GM18858 (cell line): ENCODE data around the gene OR8D2.
"Not testable (repeated sequence)": the region's sequence is repeated elsewhere in the genome, so short reads cannot be mapped to it uniquely, and the experiment has no call there.

Experiments used
- ATAC-seq: cut with Tn5 transposase; IDR thresholded peaks from one replicate; pipeline ENCODE4 v1.9.1; 2021; ENCODE audit not compliant: unreplicated experiment

OR8D2 gene

DNA sequence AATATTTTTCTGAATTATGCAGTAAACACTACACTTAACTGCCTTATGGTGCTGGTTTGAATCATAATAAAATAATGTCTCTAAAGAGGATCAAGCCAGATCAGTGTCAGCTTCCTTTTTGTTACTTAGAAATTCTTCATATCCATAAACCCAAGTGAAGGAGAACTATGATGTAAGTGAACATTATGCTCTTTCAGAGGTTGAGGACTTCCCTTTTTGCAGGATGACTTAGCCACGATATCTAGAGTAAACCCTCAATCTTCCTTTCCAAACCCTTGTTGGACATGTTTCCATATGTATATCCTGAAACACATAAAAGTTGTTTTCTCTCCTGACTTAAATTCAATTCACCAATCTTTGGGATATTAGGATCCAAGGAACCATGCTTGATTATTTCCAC, 25.3 kb downstream of the OR8D2 start:
- no peak for ATAC-seq

DNA sequence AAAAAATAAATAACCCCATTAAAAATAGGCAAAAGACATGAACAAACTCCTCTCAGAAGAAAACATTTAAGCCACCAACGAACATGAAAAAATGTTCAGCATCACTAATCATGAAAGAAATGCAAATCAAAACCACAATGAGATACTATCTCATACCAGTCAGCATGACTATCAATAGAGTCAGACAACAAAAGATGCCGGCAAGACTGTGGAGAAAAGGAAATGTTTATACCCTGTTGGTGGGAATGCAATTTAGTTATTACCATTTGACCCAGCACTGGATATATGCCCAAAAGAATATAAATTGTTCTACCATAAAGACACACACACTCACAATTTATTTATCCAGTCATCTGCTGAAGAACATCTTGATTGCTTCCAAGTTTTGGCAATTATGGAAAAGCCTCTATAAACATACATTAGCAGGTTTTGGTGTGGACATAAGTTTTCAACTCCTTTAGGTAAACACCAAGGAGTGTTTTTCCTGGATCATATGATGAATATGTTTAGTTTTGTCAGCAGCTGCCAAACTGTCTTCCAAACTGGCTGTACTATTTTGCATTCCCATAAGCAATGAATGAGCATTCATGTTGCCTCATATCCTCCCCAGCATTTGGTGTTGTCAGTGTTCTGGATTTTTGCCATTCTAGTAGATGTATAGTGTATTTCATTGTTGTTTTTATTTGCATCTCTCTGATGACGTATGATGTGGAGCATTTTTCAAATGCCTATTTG, 34.2 kb downstream of the OR8D2 start:
- no peak for ATAC-seq

DNA sequence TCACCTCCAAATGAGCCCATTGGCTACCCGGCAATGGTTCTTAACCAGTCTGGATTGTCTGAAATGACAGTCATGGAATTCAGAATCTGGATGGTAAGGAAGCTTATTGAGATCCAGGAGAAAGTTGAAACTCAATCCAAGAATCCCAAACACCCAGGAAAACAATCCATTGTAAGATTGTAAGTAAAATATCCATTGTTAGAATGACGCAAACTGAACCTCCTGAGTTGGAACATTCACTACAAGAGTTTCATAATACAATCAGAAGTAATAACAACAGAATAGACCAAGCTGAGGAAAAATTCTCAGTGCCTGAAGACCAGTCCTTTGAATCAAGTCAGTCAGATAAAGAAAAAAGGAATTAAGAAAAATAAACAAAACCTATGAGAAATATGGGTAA, 41.7 kb downstream of the OR8D2 start:
- ATAC-seq = no peak

DNA sequence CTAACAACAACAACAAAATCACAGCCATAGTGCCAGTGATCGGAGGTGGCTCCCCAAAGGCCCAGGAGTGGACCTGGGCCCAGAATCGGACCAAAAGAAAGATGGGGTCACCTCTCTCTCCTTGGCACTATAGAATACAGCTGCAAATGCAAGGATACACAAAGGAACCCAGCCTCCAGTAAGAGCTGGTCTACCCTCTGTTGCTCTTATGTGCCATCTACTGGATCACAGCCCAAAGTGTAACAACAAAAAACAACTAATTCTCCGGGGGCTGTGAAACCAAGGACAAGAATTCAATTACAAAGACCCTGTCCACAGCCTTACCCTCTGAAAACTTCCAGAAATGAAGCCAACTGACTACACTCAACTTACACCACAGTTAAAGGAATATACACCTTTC, 42.2 kb downstream of the OR8D2 start:
- ATAC-seq = no peak

DNA sequence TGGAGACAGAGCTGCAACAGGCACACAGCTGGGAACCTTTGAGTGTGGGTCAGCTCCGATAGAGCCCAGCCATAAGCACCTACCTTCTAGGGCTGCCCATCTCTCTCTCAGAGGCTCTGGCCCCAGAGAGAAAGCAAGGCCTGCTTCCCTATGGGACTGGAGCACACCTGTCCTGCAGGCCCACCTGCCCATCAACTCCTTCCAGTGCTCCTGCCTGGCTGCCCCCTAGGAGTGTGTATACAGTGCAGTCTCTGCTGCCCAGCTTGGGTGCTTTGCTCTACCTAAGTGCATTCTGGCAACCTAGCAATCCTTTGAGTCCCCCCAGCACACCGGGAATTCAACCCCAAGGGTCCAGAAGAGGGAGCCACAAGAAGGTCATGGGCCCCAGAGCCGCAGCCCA, 42.8 kb downstream of the OR8D2 start:
- ATAC-seq = no peak

DNA sequence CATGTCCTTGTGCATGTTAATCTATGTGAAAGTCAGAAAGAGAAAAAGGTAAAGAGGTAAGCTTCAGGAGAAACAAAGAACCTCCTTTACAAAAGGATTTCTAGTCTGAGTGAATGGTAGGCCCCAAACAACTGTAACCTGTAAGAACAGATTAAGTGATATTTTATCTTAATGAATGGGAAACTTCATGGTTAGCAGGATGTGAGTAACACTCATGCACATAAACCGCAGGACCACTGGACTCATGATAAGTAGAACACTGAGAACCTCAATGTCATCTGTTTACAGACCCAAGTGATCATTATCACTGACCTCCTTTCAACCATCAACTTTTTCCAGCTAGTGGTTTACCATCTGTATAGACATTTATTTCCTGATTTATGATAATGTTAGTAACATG, 43.9 kb downstream of the OR8D2 start:
- ATAC-seq = no peak

DNA sequence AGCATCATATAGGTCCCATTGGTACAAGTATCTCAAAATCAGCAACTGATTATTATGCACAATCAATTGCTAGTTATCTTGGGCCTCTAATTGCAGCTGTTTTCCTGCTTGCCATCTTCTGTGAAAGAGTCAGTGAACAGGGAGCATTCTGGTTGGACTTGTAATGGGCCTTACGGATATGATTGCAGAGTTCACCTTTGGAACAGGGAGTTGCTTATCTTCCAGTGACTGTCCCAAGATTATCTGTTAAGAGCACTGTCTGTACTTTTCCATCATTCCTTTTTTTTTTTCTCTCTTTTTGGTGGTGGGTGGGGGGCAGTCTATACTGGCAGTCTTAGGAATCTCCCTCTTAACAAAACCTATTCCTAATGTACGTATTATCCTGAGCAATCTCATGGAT, 46.0 kb downstream of the OR8D2 start:
- no peak for ATAC-seq

DNA sequence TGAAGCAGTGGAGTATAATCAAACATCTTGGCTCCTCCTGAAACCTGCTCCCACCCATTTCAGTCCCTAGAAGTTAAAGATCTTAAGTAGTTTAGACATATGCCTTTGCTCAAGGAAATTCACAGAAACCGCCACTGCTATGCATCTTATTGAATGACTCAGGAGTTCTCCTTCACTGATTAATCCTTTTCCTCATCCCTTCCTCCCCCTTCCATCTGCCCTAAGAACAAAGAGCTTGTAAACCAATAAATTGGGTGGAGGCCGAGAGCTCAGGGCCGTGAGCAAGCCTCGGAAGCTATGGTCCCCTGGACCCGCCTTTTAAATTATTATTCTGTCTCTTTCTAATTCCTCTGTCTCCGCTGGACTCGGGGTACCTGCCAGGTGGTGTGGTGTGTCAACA, 49.1 kb downstream of the OR8D2 start:
- ATAC-seq = not testable (repeated sequence)
